CD14-positive monocyte (primary cell): ENCODE results near the gene MBL2. TPM values are rescaled to one million over a fixed set of nuclear protein-coding genes. Genes with fewer than 3 reads are reported as not detected.

ENCODE experiments used
- DNase-seq, 3 donors: peaks; one replicate each; pipeline ENCODE4 v3.0.0-alpha.2; 2011 to 2022
- H2AFZ ChIP-seq: 2 replicates; pipeline ENCODE4 v1.6.0; 2012; ENCODE audit warnings: mild to moderate bottlenecking, low read depth, low read length, inconsistent platforms; ENCODE audit not compliant: insufficient read depth, poor library complexity, severe bottlenecking
- H3K27ac ChIP-seq, 2 donors: 1 replicate in 1 of 2; 2 replicates in 1 of 2; pipeline ENCODE4 v1.5.1; 2012 to 2013; ENCODE audit warnings: low read length in 2 of 2, control low read depth in 1 of 2, inconsistent platforms in 1 of 2, low read depth in 1 of 2, mild to moderate bottlenecking in 1 of 2
- H3K27me3 ChIP-seq, 2 donors: one replicate each; pipeline versions ENCODE4 v1.6.0 to v1.6.1; 2011 to 2013; ENCODE audit warnings: low read length in 2 of 2; ENCODE audit not compliant: control insufficient read depth in 2 of 2, insufficient read depth in 2 of 2
- H3K36me3 ChIP-seq, 2 donors: replicated peaks in 1 of 2; 1 replicate in 1 of 2; 2 replicates in 1 of 2; pipeline versions ENCODE4 v1.5.1 to v1.6.1; 2012 to 2013; ENCODE audit warnings: low read length in 2 of 2, control low read depth in 1 of 2, inconsistent platforms in 1 of 2, mild to moderate bottlenecking in 1 of 2; ENCODE audit not compliant: insufficient read depth in 2 of 2, control insufficient read depth in 1 of 2
- H3K4me1 ChIP-seq, 2 donors: 1 replicate in 1 of 2; 2 replicates in 1 of 2; pipeline versions ENCODE4 v1.5.1 to v1.6.1; 2012 to 2013; ENCODE audit warnings: low read length in 2 of 2, control low read depth in 1 of 2, inconsistent platforms in 1 of 2, mild to moderate bottlenecking in 1 of 2, moderate library complexity in 1 of 2; ENCODE audit not compliant: insufficient read depth in 2 of 2, control insufficient read depth in 1 of 2
- H3K4me2 ChIP-seq: replicated peaks from 2 replicates; pipeline ENCODE3; 2012; ENCODE audit warnings: low read length, moderate library complexity, mild to moderate bottlenecking; ENCODE audit not compliant: poor library complexity, severe bottlenecking; ENCODE audit errors: extremely low read depth
- H3K4me3 ChIP-seq, 3 experiments: fragments of 200-600 bp in 1 of 3; sonication (generic) in 1 of 3; replicated peaks in 1 of 3; 1 replicate in 2 of 3; 2 replicates in 1 of 3; pipeline ENCODE4 v1.5.1; 2011 to 2013; ENCODE audit warnings: low read length in 3 of 3, mild to moderate bottlenecking in 3 of 3, control low read depth in 2 of 3, low read depth in 2 of 3, inconsistent platforms in 1 of 3, moderate library complexity in 1 of 3
- H3K79me2 ChIP-seq: 2 replicates; pipeline ENCODE4 v1.6.0; 2012; ENCODE audit warnings: mild to moderate bottlenecking, control low read depth, inconsistent platforms, low read length, moderate library complexity; ENCODE audit not compliant: insufficient read depth
- H3K9ac ChIP-seq: 2 replicates; pipeline ENCODE4 v1.6.0; 2017; ENCODE audit warnings: low read length, mild to moderate bottlenecking; ENCODE audit not compliant: insufficient read depth, poor library complexity, severe bottlenecking
- H3K9me3 ChIP-seq, 2 donors: replicated peaks in 1 of 2; 1 replicate in 1 of 2; 2 replicates in 1 of 2; pipeline versions ENCODE4 v1.5.1 to v1.6.1; 2012 to 2013; ENCODE audit warnings: low read length in 2 of 2, control low read depth in 1 of 2; ENCODE audit not compliant: control insufficient read depth in 1 of 2, insufficient read depth in 1 of 2
- H4K20me1 ChIP-seq: 2 replicates; pipeline ENCODE4 v1.6.0; 2012; ENCODE audit warnings: mild to moderate bottlenecking, low read length, control low read depth, moderate library complexity; ENCODE audit not compliant: insufficient read depth
- H3K27ac Mint-ChIP-seq, 7 donors: one replicate each; pipeline ENCODE4 v1.8.0; 2020; ENCODE audit warnings: mild to moderate bottlenecking in 7 of 7, mixed read lengths in 7 of 7, moderate library complexity in 6 of 7, inconsistent platforms in 2 of 7
- H3K27me3 Mint-ChIP-seq, 3 donors: one replicate each; pipeline ENCODE4 v1.8.0; 2021 to 2022; ENCODE audit warnings: low read depth in 3 of 3, mild to moderate bottlenecking in 3 of 3, mixed read lengths in 3 of 3, moderate library complexity in 3 of 3, inconsistent platforms in 1 of 3
- H3K36me3 Mint-ChIP-seq, 2 donors: one replicate each; pipeline ENCODE4 v1.8.0; 2020; ENCODE audit warnings: mixed read lengths in 2 of 2, inconsistent platforms in 1 of 2, mild to moderate bottlenecking in 1 of 2
- H3K4me1 Mint-ChIP-seq: one replicate; pipeline ENCODE4 v1.8.0; 2020; ENCODE audit warnings: mild to moderate bottlenecking, mixed read lengths
- H3K4me3 Mint-ChIP-seq, 2 donors: one replicate each; pipeline ENCODE4 v1.8.0; 2020; ENCODE audit warnings: mild to moderate bottlenecking in 2 of 2, mixed read lengths in 2 of 2, moderate library complexity in 1 of 2
- H3K9me3 Mint-ChIP-seq, 7 donors: one replicate each; pipeline ENCODE4 v1.8.0; 2020 to 2022; ENCODE audit warnings: mixed read lengths in 7 of 7, mild to moderate bottlenecking in 6 of 7, moderate library complexity in 6 of 7, inconsistent platforms in 2 of 7
- WGBS: methylation state at CpG from one replicate; pipeline ENCODE4 v1.1.5; 2013; ENCODE audit warnings: missing lambda C conversion rate; ENCODE audit not compliant: insufficient coverage; 5-methylcytosine and 5-hydroxymethylcytosine counted together
- intact Hi-C, 2 donors: fragments of 100-400 bp; cut with micrococcal nuclease; formaldehyde crosslinking; loops; one replicate each; pipeline versions ENCODE4 v1.15.0 to v1.15.1; 2023
- polyA plus RNA-seq, 3 donors: library from polyadenylated mRNA; depleted of rRNA in 1 of 3; unstranded in 2 of 3; stranded (reverse) in 1 of 3; fragments of 300-500 nt in 2 of 3; fragments of >200 nt in 1 of 3; fragmentation: Illumina TruSeq in 2 of 3; gene quantifications; 1 replicate in 2 of 3; 2 replicates in 1 of 3; pipeline ENCODE4 v1.2.3, GENCODE V29; 2012 to 2021
- TF ChIP-seq, protein P1 (sequence below): fragments of 200-600 bp; IDR thresholded peaks from one replicate; pipeline ENCODE4 v1.8.0; 2022; ENCODE audit warnings: antibody characterized with exemption, mild to moderate bottlenecking

MBL2 gene
- polyA plus RNA-seq, 3 donors: not detected

DNA sequence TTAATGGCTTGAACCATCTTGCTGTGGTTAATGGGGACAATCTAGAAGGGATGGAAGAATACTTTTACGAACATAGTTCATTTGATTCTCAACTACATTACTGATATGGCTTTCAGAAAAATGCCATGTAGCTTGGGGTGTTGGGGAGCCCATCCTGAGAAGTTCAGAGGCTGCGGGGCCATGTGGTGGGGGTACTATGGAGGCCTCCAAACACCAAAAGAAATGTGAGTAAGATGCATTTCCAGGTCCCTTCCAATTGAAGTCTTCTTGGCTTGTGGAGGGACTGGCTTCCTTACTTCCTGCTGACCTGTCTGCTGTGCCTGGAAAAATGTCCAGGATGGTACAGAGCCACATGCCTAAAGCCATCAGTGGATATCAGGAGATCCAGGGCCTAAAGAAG is 1.6 kb upstream of the MBL2 start:
- Histone ChIP-seq H3K4me2 (no peak overlapping the region), H2AFZ (no peak overlapping the region), H3K36me3 (no peaks in the 10 kb centered on the region), H3K27me3 (no peaks in the 10 kb centered on the region), H3K4me1 (peaks cover 0 to 5% of the 10 kb centered on the region in 2 donors), H3K4me3 (no peak overlapping the region), H4K20me1 (no peaks in the 10 kb centered on the region), H3K27ac (no peak overlapping the region), H3K9ac (no peak overlapping the region), H3K9me3 (no peaks in the 10 kb centered on the region), H3K79me2 (no peaks in the 10 kb centered on the region)
- 100% methylated on average over 1 of the region's 2 CpGs for WGBS
- H3K27ac Mint-ChIP-seq: no peak overlapping the region
- TF ChIP-seq, protein P1, sequence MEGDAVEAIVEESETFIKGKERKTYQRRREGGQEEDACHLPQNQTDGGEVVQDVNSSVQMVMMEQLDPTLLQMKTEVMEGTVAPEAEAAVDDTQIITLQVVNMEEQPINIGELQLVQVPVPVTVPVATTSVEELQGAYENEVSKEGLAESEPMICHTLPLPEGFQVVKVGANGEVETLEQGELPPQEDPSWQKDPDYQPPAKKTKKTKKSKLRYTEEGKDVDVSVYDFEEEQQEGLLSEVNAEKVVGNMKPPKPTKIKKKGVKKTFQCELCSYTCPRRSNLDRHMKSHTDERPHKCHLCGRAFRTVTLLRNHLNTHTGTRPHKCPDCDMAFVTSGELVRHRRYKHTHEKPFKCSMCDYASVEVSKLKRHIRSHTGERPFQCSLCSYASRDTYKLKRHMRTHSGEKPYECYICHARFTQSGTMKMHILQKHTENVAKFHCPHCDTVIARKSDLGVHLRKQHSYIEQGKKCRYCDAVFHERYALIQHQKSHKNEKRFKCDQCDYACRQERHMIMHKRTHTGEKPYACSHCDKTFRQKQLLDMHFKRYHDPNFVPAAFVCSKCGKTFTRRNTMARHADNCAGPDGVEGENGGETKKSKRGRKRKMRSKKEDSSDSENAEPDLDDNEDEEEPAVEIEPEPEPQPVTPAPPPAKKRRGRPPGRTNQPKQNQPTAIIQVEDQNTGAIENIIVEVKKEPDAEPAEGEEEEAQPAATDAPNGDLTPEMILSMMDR: no peak
- H3K4me3 Mint-ChIP-seq: no peak overlapping the region
- peaks cover 0 to 7% (median 3%) of the 10 kb centered on the region in 3 donors for H3K27me3 Mint-ChIP-seq
- H3K36me3 Mint-ChIP-seq: no peaks in the 10 kb centered on the region
- H3K4me1 Mint-ChIP-seq: no peaks in the 10 kb centered on the region
- peaks cover 0 to 1% (median 0%) of the 10 kb centered on the region in 7 donors for H3K9me3 Mint-ChIP-seq
- intact Hi-C loops: no loop called here
- DNase-seq: no peak

DNA sequence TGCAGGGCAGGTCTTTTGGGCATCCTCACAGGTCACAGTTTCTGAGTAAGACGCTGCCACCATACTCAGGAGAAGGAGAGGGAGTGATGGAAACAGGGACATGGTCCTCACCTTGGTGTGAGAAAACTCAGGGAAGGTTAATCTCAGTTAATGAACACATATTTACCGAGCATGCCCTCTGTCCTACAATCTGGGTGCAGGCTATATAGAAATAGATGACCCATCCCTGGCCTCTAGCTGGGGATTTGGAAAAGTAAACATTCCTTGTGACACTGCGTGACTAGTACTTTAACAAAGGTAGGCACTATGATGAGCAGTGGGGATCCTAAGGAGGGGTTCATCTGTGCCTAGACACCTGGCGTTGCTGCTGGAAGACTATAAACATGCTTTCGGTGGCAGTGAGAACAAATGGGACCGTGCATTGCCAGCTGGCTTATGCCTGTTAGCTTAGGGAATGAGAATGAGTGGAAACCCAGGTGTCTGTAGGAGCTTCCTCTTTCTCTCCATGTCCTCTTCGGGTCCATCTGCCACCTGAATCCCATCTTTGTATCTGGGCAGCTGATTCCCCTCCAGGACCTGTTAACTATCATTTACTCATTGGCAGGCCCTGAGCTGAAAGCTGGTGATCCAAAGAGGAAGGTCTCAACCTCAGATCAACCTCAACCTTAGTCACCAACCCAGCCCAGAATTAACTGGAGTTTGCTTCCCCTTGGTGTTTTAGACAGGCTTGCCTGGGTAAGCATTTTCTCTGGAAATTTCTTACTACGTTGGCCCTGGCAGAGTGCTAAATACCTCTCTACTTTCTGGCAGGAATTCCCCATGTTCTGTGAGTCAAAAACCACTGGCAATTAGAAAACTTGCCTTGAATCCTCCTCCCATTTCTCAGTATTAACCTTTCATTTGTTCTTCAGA is 794 bp downstream of the MBL2 start:
- intact Hi-C loops: no loop called here
- no peak overlapping the region for H3K9ac ChIP-seq
- no peaks in the 10 kb centered on the region for H3K4me1 ChIP-seq
- no peaks in the 10 kb centered on the region for H4K20me1 ChIP-seq
- H2AFZ ChIP-seq: no peak overlapping the region
- WGBS: 77% methylated on average over 4 of the region's 8 CpGs
- no peak overlapping the region for H3K27ac Mint-ChIP-seq
- H3K36me3 Mint-ChIP-seq: no peaks in the 10 kb centered on the region
- no peaks in the 10 kb centered on the region for H3K27me3 ChIP-seq
- TF ChIP-seq, protein P1: no peak
- no peak overlapping the region for H3K4me3 Mint-ChIP-seq
- H3K4me3 ChIP-seq: no peak overlapping the region
- no peaks in the 10 kb centered on the region for H3K79me2 ChIP-seq
- no peaks in the 10 kb centered on the region for H3K9me3 ChIP-seq
- peaks cover 0 to 1% (median 0%) of the 10 kb centered on the region in 7 donors for H3K9me3 Mint-ChIP-seq
- DNase-seq: no peak
- H3K36me3 ChIP-seq: no peaks in the 10 kb centered on the region
- no peaks in the 10 kb centered on the region for H3K4me1 Mint-ChIP-seq
- no peak overlapping the region for H3K27ac ChIP-seq
- H3K4me2 ChIP-seq: no peak overlapping the region
- H3K27me3 Mint-ChIP-seq: peaks cover 0 to 1% (median 1%) of the 10 kb centered on the region in 3 donors
